Measurements from ENCODE around the gene TMEM151B. TPM values are rescaled to one million over a fixed set of nuclear protein-coding genes. Genes with fewer than 3 reads are reported as not detected.

TMEM151B gene
- total RNA-seq, 4 donors from 2014 or later, result 0.09 to 0.21 TPM; not detected in 2

GRCh38 chr6:44222486-44223318 lies 47.5 kb upstream of the TMEM151B start:
- Histone ChIP-seq H3K27ac (peak overlapping the region; percentile 89 to 91), H3K27me3 (no peaks in the 10 kb centered on the region), H3K9me3 (no peaks in the 10 kb centered on the region), H3K4me3 (peak overlapping the region; percentile 36 to 47), H3K36me3 (no peaks in the 10 kb centered on the region), H3K4me1 (peaks cover 0 to 31% of the 10 kb centered on the region in 2 donors)
- no peak for DNase-seq
- TF ChIP-seq POLR2A (IDR thresholded peaks at IDR 0.05), result no peak
- no peak for TF ChIP-seq CTCF (IDR thresholded peaks at IDR 0.05)
- intact Hi-C loops (cut with DNase I; ENCODE audit: low total_unique reads), result no loop called here

- DNase-seq, result peak; percentile 74
- H3K27me3 ChIP-seq, result no peaks in the 10 kb centered on the region
- H3K27ac ChIP-seq, result peak within 1 kb of the TSS; percentile 89 to 91
- H3K9me3 ChIP-seq, result no peaks in the 10 kb centered on the region
- H3K4me3 ChIP-seq, result peak within 1 kb of the TSS; percentile 36 to 47
- H3K4me1 ChIP-seq, result peaks cover 0 to 31% of the 10 kb centered on the region in 2 donors
- no peaks in the 10 kb centered on the region for H3K36me3 ChIP-seq
- intact Hi-C loops (cut with DNase I; ENCODE audit: low total_unique reads), result no loop called here
- peak; percentile 38 to 45 for TF ChIP-seq POLR2A (IDR thresholded peaks at IDR 0.05)
- peak in 1 of 4 experiments; percentile 12 for TF ChIP-seq CTCF (IDR thresholded peaks at IDR 0.05)
Measured at GRCh38 chr6:44223319-44224028, 46.8 kb upstream of the TMEM151B start, which contains the start of gene SLC29A1. TSS of gene SLC29A1 (plus strand) at chr6:44223595. CDS start at chr6:44227314, 3,719 bp downstream.

GRCh38 chr6:44224029-44224964 lies 46.0 kb upstream of the TMEM151B start:
- peak overlapping the region; percentile 89 to 91 for H3K27ac ChIP-seq
- H3K27me3 ChIP-seq, result no peaks in the 10 kb centered on the region
- no peaks in the 10 kb centered on the region for H3K36me3 ChIP-seq
- peaks cover 0 to 31% of the 10 kb centered on the region in 2 donors for H3K4me1 ChIP-seq
- peak overlapping the region; percentile 36 to 47 for H3K4me3 ChIP-seq
- H3K9me3 ChIP-seq, result no peaks in the 10 kb centered on the region
- intact Hi-C loops (cut with DNase I; ENCODE audit: low total_unique reads), result no loop called here
- no peak for TF ChIP-seq POLR2A (IDR thresholded peaks at IDR 0.05)
- no peak for TF ChIP-seq CTCF (IDR thresholded peaks at IDR 0.05)
- no peak for DNase-seq

- TF ChIP-seq POLR2A (IDR thresholded peaks at IDR 0.05) (no peak), CTCF (IDR thresholded peaks at IDR 0.05) (no peak)
- no peak for DNase-seq
- H3K27ac ChIP-seq, result peak overlapping the region; percentile 89 to 91
- H3K36me3 ChIP-seq, result no peaks in the 10 kb centered on the region
- intact Hi-C loops (cut with DNase I; ENCODE audit: low total_unique reads), result no loop called here
- no peaks in the 10 kb centered on the region for H3K27me3 ChIP-seq
- H3K4me1 ChIP-seq, result peaks cover 0 to 31% of the 10 kb centered on the region in 2 donors
- H3K9me3 ChIP-seq, result no peaks in the 10 kb centered on the region
- H3K4me3 ChIP-seq, result no peak overlapping the region
Measured at GRCh38 chr6:44224965-44225305, 45.3 kb upstream of the TMEM151B start.
